Fibroblast of skin of back (primary cell): ENCODE measurements around the gene FOXK1. TPM values are rescaled to one million over a fixed set of nuclear protein-coding genes. Genes with fewer than 3 reads are reported as not detected.
"Not testable (repeated sequence)": the region's sequence is repeated elsewhere in the genome, so short reads cannot be mapped to it uniquely, and the experiment has no call there.

Source experiments
- DNase-seq: peaks from one replicate; pipeline ENCODE4 v3.0.0-alpha.2; 2013
- polyA plus RNA-seq, 2 experiments: library from polyadenylated mRNA; unstranded; fragments of 120-200 nt; gene quantifications; one replicate each; pipeline ENCODE4 v1.2.1, GENCODE V29; 2013; ENCODE audit not compliant: insufficient read length in 2 of 2

Gene FOXK1
- 19.7 TPM for polyA plus RNA-seq (2013, experiment 1 of 2; ENCODE audit: insufficient read length)
- 22.6 TPM for polyA plus RNA-seq (2013, experiment 2 of 2; ENCODE audit: insufficient read length)

- DNase-seq: peak; percentile 73
Measured at GRCh38 chr7:4681886-4682620, at the start of gene FOXK1. FOXK1 (plus strand) TSS chr7:4682295; CDS start chr7:4682309, 14 bp downstream.

DNA sequence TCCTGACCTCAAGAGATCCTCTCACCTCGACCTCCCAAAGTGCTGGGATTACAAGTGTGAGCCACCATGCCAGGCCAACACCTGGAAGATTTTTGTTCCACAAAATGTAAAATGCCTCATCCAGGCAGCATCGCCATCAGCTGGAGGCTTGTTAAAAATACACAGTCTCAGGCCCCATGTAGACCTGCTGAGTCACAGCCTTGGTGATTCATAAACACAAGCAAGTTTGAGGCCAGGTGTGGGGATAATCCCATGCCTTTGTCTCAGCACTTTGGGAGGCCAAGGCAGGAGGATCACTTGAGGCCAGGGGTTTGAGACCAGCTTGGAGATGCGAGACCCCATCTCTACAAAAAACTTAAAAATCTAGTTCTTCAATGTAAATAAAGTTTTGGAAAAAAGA lies 49.1 kb upstream of the FOXK1 start:
- DNase-seq: peak; percentile 66

GRCh38 chr7:4634166-4634565 lies 47.9 kb upstream of the FOXK1 start:
- no peak for DNase-seq

DNA sequence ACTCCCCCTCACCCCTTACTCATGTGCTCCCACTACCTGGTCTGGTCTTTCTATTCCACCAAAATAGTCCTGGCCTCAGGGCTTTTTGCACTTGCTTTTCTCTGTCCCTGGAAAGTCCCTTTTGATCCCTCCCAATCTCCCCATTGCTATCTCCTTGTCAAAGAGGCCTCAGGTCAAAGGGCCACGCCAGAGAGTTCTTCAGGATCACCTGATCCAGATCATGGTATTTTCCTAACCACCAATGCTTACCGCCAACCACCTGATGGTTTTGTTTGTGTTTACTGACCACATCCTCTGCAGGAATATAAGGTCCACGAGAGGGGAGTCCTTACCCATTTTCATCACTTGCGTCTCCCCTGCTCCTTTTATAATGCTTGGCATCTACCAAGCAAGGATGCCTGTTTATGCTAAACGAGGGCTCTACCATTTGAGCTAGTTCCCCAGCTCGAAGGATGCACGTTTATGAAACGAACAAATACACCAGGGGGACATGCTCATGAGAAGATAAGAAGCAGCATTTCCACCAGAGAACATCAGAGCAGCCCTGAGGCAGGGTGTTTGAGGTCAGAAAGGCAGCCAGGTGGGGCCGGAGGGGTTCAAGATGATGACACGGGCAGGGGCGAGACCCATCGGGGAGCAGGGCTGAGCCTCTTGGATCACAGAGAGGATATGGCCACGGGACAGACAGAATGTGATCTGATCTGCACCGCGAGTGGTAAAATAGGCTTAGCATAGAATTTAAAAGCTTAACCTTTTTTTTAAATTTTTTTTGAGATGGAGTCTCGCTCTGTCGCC lies 43.1 kb upstream of the FOXK1 start:
- no peak for DNase-seq

DNA sequence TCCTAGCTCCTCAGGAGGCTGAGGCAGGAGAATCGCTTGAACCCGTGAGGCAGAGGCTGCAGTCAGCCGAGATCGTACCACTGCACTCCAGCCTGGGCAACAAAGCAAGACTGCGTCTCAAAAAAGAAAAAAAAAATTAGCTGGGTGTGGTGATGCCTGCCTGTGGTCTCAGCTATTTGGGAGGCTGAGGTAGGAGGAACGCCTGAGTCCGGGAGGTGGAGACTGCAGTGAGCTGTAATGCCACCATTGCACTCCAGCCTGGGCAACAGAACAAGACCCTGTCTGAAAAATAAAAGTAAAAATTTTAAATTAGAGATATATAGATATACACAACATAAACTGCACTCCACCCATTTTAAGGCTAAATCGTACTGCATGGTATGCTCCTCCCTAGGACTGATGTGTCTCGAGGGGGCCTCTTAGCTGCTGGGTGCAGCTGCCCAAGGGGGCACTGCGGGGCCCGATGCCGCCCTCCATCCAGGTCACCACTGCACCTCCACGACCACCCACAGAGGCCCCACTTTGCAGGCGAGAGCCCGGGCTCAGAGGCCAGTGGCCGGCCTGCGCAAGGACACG lies 40.9 kb upstream of the FOXK1 start:
- DNase-seq: no peak

- DNase-seq: peak; percentile 87
Measured at GRCh38 chr7:4641667-4642467, 40.2 kb upstream of the FOXK1 start.

GRCh38 chr7:4642468-4643203 lies 39.5 kb upstream of the FOXK1 start:
- no peak for DNase-seq

DNA sequence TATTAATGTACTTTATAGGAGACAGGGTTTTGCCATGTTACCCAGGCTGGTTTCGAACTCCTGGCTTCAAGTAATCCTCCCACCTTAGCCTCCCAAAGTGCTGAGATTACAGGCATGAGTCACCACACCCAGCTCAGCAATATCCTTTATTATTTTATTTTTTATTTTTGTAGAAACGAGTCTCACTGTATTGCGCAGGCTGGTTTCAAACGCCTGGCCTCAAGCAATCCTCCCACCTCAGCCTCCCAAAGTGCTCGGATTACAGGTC lies 39.0 kb upstream of the FOXK1 start:
- not testable (repeated sequence) for DNase-seq

DNA sequence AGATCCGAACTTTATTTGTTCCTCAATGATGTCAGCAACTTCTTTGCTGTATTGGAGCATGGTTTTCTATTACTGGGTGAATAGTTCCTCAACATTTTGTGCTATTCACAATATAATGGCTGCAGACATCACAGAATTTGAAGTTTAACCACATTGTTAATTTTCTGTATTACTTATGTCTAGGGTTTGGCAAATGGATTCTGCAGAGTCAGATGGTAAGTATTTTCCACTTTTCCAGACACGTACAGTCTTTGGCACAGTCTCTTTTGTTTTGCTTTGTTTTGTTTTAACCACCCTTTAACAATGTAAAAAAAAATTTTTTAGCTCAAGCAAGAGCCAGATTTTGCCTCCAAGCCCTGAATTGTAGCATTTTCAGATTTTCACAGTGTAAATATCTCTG lies 36.8 kb upstream of the FOXK1 start:
- DNase-seq: peak; percentile 57

- no peak for DNase-seq
Measured at GRCh38 chr7:4648111-4648510, 34.0 kb upstream of the FOXK1 start.

DNA sequence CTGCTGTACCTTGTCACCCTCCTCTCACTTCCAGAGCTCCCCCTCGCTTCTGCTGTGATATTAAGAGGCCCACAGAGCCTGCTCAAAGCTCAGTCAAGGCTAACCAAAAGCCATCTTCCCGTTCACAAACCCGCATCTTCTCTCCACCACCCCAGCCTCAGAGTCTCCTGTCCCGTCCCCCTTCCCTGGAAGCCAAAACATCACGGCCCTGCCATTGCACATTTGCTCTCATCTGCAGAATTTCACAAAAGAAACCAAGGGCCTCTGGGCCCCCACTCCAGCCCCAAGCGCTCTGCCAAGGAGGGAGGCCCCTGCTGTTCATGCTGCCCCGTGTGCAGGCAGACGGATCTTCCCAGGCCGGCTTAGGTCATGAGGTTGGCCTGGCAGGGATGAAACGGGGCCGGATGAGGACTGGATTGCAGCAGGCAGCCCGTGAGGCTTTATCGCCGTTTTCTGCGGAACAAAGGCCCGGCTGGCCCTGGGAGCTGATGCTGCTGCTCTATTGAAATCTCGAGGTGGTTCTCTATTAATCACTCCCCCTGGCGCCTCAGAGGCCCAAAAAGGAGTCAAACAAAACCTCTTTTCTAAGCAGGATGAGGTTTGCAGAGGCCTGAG lies 31.6 kb upstream of the FOXK1 start:
- peak; percentile 47 for DNase-seq

DNA sequence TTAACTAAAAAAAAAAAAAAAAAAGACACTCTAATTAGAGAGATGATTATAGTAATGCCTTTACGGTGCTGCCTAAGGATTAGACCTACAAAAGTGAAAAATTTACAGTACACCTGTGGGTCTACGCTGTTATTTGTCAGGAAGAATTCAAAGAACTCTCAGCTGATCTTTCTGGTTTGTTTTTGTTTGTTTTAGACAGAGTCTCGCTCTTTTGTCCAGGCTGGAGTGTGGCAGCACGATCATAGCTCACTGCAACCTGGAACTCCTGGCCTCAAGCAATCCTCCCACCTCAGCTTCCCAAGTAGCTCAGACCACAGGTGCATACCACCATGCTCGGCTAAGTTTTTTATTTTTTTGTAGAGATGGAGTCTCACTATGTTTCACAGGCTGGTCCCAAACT lies 28.3 kb upstream of the FOXK1 start:
- no peak for DNase-seq

- no peak for DNase-seq
Measured at GRCh38 chr7:4655311-4655710, 26.8 kb upstream of the FOXK1 start.

- DNase-seq: no peak
Measured at GRCh38 chr7:4655896-4656295, 26.2 kb upstream of the FOXK1 start.

DNA sequence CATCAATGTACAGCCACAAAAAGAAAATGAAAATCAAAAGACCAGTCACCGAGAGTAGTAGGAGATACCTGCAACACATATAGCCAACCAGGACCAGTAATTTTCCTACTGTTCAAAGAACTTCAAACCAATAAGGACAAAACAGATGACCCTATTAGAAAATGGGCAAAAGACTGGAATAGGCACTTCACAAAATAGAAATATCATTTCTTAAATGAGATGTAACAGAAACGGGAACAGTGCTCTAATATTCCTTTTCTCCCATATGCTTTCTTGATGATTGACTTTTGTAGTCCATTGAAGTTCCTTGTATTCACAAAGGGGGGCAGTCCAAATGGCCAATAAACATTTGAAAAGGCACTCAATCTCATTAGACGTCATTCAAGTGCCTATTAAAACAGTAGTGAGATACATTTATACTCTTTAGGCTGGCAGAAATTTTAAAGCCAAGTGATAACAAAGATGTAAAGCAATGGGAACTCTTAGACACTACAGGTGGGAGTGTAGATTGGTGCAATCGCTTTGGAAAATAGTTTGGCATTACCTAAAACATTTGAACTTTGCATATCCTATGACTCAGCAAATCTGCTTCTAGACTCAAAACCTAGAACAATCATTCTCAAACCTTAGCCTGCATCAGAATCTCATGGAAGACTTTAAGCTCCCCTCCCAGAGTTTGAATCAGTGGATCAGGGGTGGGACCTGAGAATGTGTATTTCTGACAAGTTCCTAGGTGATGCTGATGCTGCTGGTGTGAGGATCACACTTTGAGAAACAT lies 24.3 kb upstream of the FOXK1 start:
- no peak for DNase-seq

DNA sequence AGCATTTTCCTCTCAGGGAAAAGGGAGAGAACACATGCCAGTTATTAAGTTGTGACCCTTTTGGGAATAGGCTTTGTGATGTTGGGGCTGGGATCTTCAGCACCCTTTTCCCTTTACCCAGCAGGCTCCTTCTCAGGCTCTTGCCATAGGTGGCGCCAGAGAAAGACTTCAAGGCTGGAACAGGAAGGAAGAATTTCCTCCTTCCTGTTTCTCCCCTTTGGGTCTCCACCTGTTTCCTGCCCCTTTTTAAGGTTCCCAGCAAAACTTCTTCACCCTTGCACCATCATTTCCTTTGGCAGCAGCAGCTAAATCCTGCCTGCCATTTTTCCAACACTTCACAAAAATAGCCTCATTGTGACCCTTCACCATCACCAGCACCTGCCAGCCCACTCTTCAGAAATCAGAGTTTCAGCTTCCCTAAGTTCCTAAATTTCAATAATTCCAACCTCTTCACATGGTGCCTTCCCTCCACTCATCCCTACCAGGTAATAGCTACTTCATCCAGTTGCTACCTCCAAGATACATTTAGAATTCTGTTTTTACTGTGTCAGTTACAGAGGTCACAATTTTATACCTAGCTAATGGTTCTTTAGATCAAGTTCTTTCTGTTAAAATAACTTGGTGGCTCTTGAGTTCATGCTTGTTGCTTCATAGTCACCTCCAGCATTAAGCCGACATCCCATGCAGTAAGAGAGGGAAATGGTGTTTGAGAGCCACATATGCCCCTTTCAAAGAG lies 22.4 kb upstream of the FOXK1 start:
- no peak for DNase-seq

- no peak for DNase-seq
Measured at GRCh38 chr7:4661871-4662270, 20.2 kb upstream of the FOXK1 start.

- DNase-seq: no peak
Measured at GRCh38 chr7:4663239-4664018, 18.7 kb upstream of the FOXK1 start.

DNA sequence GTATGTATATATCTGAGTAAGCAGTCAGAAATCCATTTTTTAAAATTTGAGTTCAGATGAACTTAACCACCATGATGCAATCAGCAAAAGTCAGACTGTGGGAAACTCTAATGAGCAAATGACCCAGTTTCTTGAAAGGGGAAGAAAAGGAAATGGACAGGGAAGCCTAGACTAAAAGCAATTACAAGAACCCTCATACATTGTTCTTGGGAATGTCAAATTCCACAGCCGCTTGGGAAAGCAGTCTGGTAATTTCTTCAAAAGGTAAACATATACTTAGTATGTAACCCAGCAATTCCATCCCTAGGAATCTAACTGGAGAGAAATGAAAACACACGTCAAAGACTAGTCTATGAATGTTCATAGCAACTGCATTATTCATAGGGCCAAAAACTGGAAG lies 16.4 kb upstream of the FOXK1 start:
- DNase-seq: peak; percentile 100
